Central memory CD8-positive, alpha-beta T cell (primary cell): Measurements from ENCODE around the gene CAMTA1.

Source experiments
- ATAC-seq: fragments of 150-1000 bp; cut with Tn5 transposase; replicated peaks from 2 replicates; pipeline ENCODE4 v1.10.0; 2022; ENCODE audit warnings: mild to moderate bottlenecking, moderate FRiP score, moderate number of reproducible peaks; ENCODE audit not compliant: poor library complexity, severe bottlenecking; ENCODE audit errors: extremely low read depth
- DNase-seq, 2 donors: peaks; one replicate each; pipeline ENCODE4 v3.0.0; 2021; ENCODE audit warnings: low spot score in 2 of 2
- H3K27ac Mint-ChIP-seq: one replicate; pipeline ENCODE4 v1.8.0; 2022; ENCODE audit warnings: low read depth, mild to moderate bottlenecking, moderate library complexity, mixed read lengths
- H3K27me3 Mint-ChIP-seq: one replicate; pipeline ENCODE4 v1.8.0; 2022; ENCODE audit warnings: mixed read lengths
- H3K36me3 Mint-ChIP-seq: one replicate; pipeline ENCODE4 v1.8.0; 2022; ENCODE audit warnings: mild to moderate bottlenecking, moderate library complexity, mixed read lengths; ENCODE audit not compliant: insufficient read depth
- H3K4me1 Mint-ChIP-seq: one replicate; pipeline ENCODE4 v1.8.0; 2022; ENCODE audit warnings: mixed read lengths
- H3K4me3 Mint-ChIP-seq: one replicate; pipeline ENCODE4 v1.8.0; 2022; ENCODE audit warnings: mild to moderate bottlenecking, moderate library complexity, mixed read lengths
- H3K9me3 Mint-ChIP-seq: one replicate; pipeline ENCODE4 v1.8.0; 2022; ENCODE audit warnings: mixed read lengths

Gene CAMTA1

DNA sequence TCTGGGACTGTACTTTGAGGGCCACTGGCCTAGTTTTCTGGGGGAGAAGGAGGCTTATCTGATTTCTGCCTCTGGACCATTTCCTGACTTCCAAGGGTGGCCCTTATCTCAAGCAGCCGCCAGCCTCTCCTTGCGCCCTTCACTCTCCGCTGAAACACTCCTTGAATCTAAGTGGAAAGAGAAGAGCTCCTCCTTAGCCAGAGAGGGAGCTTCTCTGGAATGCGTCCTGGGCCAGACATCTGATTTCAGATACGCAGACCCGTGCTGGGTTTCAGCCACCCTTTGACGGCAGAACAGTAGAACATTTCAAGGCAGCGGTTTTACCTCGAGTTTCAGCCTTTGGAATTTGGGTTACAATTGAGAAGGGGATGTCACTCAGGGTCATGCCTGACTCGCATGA, 308.0 kb downstream of the CAMTA1 start:
- no peaks in the 10 kb centered on the region for H3K9me3 Mint-ChIP-seq
- no peak overlapping the region for H3K4me3 Mint-ChIP-seq
- H3K36me3 Mint-ChIP-seq: no peaks in the 10 kb centered on the region
- DNase-seq: no peak
- no peak for ATAC-seq
- H3K4me1 Mint-ChIP-seq: no peaks in the 10 kb centered on the region
- no peak overlapping the region for H3K27ac Mint-ChIP-seq
- peaks cover 45% of the 10 kb centered on the region for H3K27me3 Mint-ChIP-seq

DNA sequence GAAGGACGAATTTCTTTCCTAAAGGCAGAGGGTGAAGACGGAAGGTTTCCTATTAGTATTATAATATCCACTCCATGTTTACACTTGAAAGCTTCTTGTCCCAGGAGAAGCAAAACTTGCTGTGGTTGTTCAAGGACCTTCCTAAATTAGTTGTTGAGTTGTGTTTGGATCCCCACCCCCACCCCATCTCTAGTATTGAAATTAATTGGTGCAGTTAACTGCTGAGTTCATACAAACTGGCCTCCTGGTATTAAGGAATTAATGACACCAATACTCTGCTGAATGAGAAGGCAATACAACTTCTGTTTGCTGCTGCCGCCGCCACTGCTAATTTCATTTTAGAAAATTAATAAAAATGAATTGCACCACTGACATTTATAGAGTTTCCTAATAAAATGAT, 308.8 kb downstream of the CAMTA1 start:
- ATAC-seq: no peak
- Mint-ChIP-seq H3K9me3 (no peaks in the 10 kb centered on the region), H3K27me3 (peaks cover 45% of the 10 kb centered on the region), H3K4me3 (no peak overlapping the region), H3K36me3 (no peaks in the 10 kb centered on the region), H3K4me1 (no peaks in the 10 kb centered on the region), H3K27ac (no peak overlapping the region)
- no peak for DNase-seq

- Mint-ChIP-seq H3K9me3 (no peaks in the 10 kb centered on the region), H3K27me3 (peaks cover 45% of the 10 kb centered on the region), H3K36me3 (no peaks in the 10 kb centered on the region), H3K4me3 (no peak overlapping the region), H3K27ac (no peak overlapping the region), H3K4me1 (no peaks in the 10 kb centered on the region)
- DNase-seq: no peak
- no peak for ATAC-seq
These were observed 309.3 kb downstream of the CAMTA1 start for GRCh38 chr1:7094509-7094908.

GRCh38 chr1:7095343-7095964, 310.2 kb downstream of the CAMTA1 start:
- Mint-ChIP-seq H3K27ac (no peak overlapping the region), H3K4me1 (no peaks in the 10 kb centered on the region), H3K27me3 (peaks cover 46% of the 10 kb centered on the region), H3K9me3 (no peaks in the 10 kb centered on the region), H3K36me3 (peaks cover 2% of the 10 kb centered on the region), H3K4me3 (no peak overlapping the region)
- ATAC-seq (no peak), DNase-seq (no peak)

GRCh38 chr1:7097938-7098592, 312.8 kb downstream of the CAMTA1 start:
- no peak for ATAC-seq
- peaks cover 40% of the 10 kb centered on the region for H3K27me3 Mint-ChIP-seq
- no peak overlapping the region for H3K27ac Mint-ChIP-seq
- peaks cover 2% of the 10 kb centered on the region for H3K36me3 Mint-ChIP-seq
- no peak overlapping the region for H3K4me3 Mint-ChIP-seq
- H3K9me3 Mint-ChIP-seq: no peaks in the 10 kb centered on the region
- no peak for DNase-seq
- H3K4me1 Mint-ChIP-seq: no peaks in the 10 kb centered on the region

DNA sequence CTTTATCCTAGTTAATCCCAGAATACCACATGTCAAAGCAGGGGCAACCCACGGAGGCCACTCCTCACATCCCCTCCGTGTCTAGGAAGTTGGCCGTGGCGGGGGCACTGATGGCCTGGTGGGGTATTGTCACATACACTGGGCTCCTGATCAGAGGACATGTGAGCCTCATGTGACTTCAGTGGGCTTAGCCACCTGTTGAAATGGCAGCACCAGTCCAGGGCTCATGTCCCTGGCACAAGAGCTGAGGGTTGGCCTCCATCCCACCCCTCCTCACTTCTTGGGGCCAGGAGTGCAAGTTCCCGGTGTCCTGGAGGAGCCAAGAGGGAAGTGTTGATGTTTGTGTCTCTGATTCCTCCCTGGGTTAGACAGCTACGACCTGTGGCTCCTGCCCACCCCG, 313.4 kb downstream of the CAMTA1 start:
- H3K27me3 Mint-ChIP-seq: peaks cover 40% of the 10 kb centered on the region
- no peaks in the 10 kb centered on the region for H3K4me1 Mint-ChIP-seq
- no peak overlapping the region for H3K4me3 Mint-ChIP-seq
- ATAC-seq: no peak
- H3K9me3 Mint-ChIP-seq: no peaks in the 10 kb centered on the region
- H3K27ac Mint-ChIP-seq: no peak overlapping the region
- no peak for DNase-seq
- peaks cover 2% of the 10 kb centered on the region for H3K36me3 Mint-ChIP-seq

- Mint-ChIP-seq H3K27me3 (peaks cover 30% of the 10 kb centered on the region), H3K27ac (no peak overlapping the region), H3K4me3 (no peak overlapping the region), H3K9me3 (no peaks in the 10 kb centered on the region), H3K36me3 (peaks cover 2% of the 10 kb centered on the region), H3K4me1 (no peaks in the 10 kb centered on the region)
- ATAC-seq (no peak), DNase-seq (no peak)
These were observed 315.2 kb downstream of the CAMTA1 start for GRCh38 chr1:7100479-7100878.

DNA sequence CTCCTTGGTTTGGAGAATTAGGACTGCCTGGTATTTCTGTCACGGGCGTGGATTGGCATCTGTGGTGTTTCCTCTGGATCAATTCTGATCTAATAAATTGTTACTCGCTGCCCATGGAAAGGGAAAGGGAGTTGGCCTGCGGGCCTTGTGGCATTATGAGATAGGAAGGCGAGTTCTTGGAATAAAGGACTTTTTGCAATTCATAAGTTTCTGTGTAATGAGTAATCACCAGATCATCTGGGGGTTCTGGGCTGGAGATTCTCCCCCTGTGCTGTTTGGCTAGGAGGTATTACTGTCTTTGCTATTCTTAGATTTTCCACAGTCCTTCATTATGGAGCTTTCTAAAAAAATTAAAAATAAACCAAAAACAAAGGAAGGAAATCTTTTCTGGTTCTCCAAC, 315.9 kb downstream of the CAMTA1 start:
- Mint-ChIP-seq H3K36me3 (peaks cover 4% of the 10 kb centered on the region), H3K27me3 (peaks cover 23% of the 10 kb centered on the region), H3K4me1 (no peaks in the 10 kb centered on the region), H3K4me3 (no peak overlapping the region), H3K27ac (no peak overlapping the region), H3K9me3 (no peaks in the 10 kb centered on the region)
- no peak for DNase-seq
- no peak for ATAC-seq

DNA sequence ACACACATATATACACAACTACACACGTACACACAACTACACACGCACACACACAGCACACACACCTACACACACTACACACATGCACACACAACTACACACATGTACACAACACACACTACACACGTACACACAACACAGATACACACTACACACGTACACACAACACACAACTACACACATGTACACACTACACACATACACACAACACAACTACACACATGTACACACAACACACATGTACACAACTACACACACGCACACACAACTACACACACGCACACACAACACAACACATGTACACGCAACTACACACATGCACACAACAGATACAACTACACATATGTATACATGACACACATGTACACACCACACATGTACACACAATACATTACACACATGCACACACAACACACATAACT, 318.1 kb downstream of the CAMTA1 start:
- DNase-seq: no peak
- Mint-ChIP-seq H3K4me1 (no peaks in the 10 kb centered on the region), H3K27me3 (peaks cover 13% of the 10 kb centered on the region), H3K9me3 (no peaks in the 10 kb centered on the region), H3K36me3 (peaks cover 4% of the 10 kb centered on the region), H3K27ac (no peak overlapping the region), H3K4me3 (no peak overlapping the region)
- ATAC-seq: no peak

DNA sequence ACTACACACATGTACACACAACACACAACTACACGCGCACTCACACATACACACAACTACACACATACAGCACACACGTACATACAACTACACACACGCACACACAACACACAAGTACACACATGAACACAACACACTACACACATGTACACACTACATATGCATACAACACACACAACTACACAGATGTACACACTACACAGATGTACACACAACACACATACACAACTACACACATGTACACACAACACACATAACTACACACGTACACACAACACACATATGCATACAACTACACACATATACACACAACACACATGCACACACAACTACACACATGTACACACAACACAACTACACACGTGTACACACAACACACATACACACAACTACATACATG, 318.6 kb downstream of the CAMTA1 start:
- ATAC-seq (no peak), DNase-seq (no peak)
- Mint-ChIP-seq H3K4me3 (no peak overlapping the region), H3K27me3 (peaks cover 16% of the 10 kb centered on the region), H3K9me3 (no peaks in the 10 kb centered on the region), H3K36me3 (peaks cover 4% of the 10 kb centered on the region), H3K27ac (no peak overlapping the region), H3K4me1 (no peaks in the 10 kb centered on the region)

GRCh38 chr1:7104339-7104738, 319.1 kb downstream of the CAMTA1 start:
- Mint-ChIP-seq H3K36me3 (peaks cover 4% of the 10 kb centered on the region), H3K27ac (no peak overlapping the region), H3K4me3 (no peak overlapping the region), H3K27me3 (peaks cover 17% of the 10 kb centered on the region), H3K4me1 (no peaks in the 10 kb centered on the region), H3K9me3 (no peaks in the 10 kb centered on the region)
- DNase-seq (no peak), ATAC-seq (no peak)

- H3K4me1 Mint-ChIP-seq: no peaks in the 10 kb centered on the region
- H3K9me3 Mint-ChIP-seq: no peaks in the 10 kb centered on the region
- no peak for DNase-seq
- H3K27ac Mint-ChIP-seq: no peak overlapping the region
- H3K36me3 Mint-ChIP-seq: peaks cover 4% of the 10 kb centered on the region
- no peak overlapping the region for H3K4me3 Mint-ChIP-seq
- ATAC-seq: no peak
- H3K27me3 Mint-ChIP-seq: peaks cover 21% of the 10 kb centered on the region
These were observed 320.0 kb downstream of the CAMTA1 start for GRCh38 chr1:7105269-7105668.

DNA sequence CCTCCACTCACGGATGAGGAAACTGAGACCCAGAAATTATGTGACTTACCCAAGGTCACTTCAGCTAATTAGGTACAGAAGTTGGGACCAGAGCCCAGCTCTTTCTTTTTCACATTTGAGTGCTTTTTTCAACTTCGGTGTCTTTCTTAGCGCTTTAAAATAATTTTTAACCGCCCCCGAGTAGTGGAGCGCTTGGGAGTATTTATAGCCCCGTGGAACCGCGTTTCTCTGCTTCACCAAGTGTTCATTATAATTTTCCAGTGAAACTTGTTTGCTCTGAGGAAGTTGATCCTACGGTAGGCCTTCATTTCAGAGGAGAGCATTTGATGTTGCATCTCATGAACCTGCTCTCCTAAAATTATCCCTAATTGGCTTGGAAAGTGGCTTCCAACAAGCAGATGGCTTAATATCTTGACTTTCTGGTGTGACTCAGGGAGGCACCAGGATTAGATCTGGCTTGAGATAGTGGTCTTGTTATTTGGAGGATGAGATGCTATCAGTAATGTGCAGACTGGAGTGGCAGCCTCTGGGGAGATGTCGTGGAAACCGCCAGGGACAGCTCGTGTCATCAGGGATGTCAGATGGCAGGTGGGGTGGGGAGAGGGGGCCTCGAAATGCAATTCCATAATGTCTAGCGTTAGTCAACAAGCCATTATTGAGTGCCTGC, 321.3 kb downstream of the CAMTA1 start:
- peaks cover 31% of the 10 kb centered on the region for H3K27me3 Mint-ChIP-seq

More for the DNA sequence above, 321.3 kb downstream of the CAMTA1 start:
- Mint-ChIP-seq H3K36me3 (peaks cover 1% of the 10 kb centered on the region), H3K27ac (no peak overlapping the region), H3K4me1 (no peaks in the 10 kb centered on the region), H3K9me3 (no peaks in the 10 kb centered on the region), H3K4me3 (no peak overlapping the region)
- ATAC-seq: no peak
- no peak for DNase-seq
